Activated T-helper 9 cell treated with anti-CD3 and anti-CD28 coated beads, Interleukin-2, amount 50 U/mL, for 16 hours (primary cell): ENCODE results near the gene FDX1.

ENCODE experiments used
- DNase-seq: peaks from one replicate; pipeline ENCODE4 v3.0.0-alpha.2; 2020; ENCODE audit warnings: low read depth

The FDX1 gene

DNA sequence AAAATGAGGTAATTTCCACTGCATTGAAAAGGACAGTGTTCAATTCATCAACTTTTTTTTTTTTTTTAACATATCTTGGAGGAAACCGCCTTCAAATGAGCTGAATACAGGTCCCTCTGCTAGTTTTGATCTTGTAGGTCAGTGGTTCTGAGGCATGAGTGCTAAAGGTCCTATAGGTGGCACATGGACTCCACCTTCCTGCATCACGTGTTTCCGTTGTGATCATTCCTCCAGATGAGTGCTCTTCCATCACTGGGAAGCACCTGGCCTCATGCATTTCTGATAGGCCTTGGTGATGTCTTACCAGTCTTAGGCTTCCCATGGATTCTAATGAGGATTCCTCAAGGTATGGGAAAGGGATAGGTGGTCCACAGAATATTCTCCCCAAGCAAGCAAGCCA, 37.8 kb downstream of the FDX1 start:
- no peak for DNase-seq

- DNase-seq, result no peak
Measured at GRCh38 chr11:110468121-110468520, 38.4 kb downstream of the FDX1 start.

DNA sequence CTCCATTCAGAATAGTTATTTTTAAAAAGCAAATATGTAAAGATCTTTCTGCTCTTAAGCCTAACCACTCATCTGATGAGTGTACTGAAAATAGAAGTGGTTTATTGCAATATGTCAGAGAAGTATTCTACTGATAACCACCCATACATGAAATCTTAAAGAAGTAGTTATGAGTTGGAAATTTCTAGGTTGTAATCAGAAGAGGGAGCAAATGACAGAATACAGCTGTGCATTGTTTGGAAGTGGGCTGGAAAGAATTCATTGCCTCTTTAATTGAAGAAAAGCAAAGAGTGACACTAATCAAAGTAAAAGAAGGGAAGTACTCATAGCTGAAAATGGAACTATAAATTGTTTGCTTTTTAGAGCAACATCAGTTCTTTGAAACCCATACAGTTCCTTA, 39.4 kb downstream of the FDX1 start:
- DNase-seq, result no peak

- DNase-seq, result no peak
Measured at GRCh38 chr11:110470716-110471115, 41.0 kb downstream of the FDX1 start.

DNA sequence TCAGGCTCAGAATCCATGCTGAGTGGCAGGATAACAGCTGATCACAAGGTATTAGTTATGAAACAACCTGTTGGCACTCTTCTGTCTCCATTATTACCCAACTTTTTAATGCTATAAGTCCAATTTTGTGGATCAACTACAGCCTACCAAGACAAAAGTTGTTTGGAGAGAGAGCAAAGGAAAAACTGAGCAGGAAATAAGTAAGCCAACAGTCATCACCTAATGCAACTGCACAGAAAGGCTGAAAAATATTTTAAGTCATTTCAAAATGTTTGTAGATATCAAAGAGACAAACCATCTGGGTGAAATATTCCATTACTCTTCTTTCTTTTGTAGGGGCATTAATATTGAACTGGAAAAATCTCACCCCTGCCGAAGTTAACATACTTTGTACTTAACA, 41.6 kb downstream of the FDX1 start:
- DNase-seq, result no peak

DNA sequence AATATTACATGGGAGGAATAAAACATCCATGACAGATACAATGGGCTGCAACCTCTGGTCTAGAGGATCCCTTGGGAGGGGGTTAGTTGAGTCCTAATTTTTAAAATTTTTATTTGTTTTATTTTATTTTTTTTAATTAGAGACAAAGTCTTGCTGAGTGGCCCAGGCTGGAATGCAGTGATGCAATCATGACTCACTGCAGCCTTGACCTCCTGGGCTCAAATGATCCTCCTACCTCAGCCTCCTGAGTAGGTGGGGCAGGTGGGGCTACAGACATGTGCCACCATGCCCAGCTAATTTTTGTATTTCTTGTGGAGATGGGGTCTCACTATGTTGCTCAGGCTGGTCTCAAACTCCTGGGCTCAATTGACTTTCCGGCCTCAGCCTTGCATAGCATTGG, 43.1 kb downstream of the FDX1 start:
- DNase-seq, result no peak

DNA sequence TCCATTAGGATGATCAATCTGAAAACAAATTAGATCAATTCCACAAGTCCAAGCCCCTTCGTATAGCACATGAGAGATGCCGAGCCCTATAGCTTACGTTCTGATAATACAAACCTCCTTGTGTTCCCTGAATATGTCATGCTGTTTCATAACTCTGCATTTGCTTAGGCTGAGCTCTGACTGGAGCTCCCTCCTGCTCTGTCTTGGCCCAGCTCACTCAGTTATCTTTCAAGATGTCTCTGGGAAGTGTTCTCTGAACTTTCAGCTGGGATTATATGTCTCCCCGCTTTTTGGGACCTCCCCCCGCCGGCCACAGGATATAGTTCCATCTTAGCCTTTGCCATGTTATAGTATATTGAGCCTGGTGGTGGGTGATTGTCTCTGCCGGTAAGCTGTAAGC, 44.0 kb downstream of the FDX1 start:
- DNase-seq, result no peak

GRCh38 chr11:110474578-110474977, 44.8 kb downstream of the FDX1 start:
- no peak for DNase-seq

DNA sequence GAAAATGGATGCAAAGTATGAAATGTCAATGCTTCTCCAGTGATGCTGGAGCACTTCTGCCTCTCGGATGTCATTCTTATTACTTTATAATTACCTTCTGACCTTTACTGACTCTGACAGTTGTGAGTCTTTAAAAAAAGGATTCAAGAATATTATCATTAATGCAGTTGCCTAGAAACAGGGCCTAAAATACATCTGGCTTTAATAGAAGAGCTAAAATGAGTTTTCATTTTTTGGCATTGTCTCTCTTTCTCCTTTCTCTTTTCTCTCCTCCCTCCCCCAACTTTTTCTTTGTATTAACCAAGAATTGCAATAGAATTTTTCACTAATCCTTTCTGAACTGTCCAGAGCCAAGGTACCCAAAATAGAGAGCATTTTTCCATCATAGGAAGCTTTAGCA, 45.9 kb downstream of the FDX1 start:
- DNase-seq, result no peak

GRCh38 chr11:110478410-110478809, 48.7 kb downstream of the FDX1 start:
- DNase-seq, result no peak

DNA sequence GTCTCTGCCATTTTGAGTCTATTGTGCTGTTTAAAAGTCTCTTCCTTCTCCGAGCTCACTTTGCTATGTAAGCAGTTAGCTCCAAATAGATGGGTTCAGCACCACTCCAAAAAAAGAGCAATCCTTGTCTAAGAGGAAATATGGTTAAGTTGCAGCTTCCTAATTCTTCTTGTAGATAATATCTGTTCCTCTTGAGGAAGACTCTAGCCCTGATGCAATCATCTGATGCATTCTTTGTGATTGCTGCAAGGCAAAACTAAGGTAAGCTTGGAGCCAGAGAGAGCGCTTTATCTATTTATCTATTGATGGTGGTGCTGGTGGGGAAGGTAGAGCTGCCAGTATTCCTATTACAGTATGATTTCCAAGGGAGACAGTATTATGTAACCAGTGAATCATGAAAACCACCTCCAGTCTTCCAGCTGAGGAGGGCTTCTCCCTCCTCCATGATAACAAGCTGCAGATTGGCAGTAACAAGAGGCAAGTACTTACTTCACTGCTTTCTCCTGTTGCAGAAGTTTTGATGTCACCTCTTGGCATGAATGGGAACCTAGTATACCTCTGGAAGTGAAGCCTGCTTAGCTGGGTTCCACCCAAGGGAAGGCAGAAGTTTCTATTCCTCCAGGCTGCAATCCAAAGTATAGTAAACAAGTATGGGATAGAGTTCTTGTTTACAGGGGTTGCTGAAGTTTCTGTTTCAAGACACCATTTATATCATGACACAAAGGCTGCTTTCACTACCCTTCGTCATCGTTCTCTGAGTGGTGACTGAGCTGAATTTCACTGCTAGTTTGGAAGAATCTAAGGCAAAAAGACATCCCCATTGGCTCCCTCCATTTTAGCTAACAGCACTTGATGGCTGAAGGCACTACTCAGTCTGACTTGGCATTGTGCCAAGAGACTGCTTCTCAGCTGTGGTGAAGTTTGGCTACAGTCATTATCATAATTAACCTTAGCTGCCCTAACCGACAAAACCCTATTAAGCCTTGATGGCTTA, 49.7 kb downstream of the FDX1 start:
- no peak for DNase-seq

DNA sequence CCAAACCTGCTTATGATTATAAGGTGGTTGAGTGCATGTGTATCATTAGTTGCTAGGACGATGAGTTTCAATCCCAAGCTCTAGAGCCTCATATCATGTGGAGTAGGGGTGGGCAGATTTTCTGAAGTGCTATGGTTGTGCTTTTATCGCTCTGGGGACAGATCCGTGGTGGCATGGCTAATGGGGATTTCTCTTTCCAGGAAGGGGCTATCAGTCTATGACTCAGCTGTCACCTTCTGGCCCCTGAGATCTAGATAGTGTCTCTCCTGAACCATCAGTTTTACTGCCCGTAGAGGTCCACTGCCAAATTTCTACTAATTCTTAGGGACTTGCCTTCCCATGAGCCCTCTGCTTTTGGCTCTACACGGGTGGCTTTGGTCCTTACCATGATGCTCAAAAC, 51.8 kb downstream of the FDX1 start:
- DNase-seq, result no peak

DNA sequence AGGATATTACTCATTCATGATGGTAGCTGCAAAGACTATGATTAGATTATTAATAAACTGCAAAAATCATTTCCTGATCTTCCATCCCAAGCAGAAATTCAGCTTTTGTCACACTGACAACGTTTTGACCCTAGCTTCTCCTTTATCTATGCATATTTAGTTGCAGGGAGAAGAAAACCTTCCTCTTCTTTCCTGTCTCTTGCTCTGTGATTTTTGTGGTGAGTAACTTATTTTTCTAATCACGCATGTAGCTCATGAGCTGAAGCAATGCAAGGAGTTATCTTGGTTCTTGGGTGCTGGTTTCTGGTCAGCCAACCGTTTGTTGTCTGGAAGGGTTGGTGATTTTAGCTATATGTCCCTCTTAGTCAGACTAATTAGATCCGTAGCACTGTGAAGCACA, 56.4 kb downstream of the FDX1 start:
- DNase-seq, result no peak

GRCh38 chr11:110488446-110488845, 58.7 kb downstream of the FDX1 start:
- no peak for DNase-seq

- no peak for DNase-seq
Measured at GRCh38 chr11:110490886-110491285, 61.1 kb downstream of the FDX1 start.

- no peak for DNase-seq
Measured at GRCh38 chr11:110491577-110492320, 62.0 kb downstream of the FDX1 start.

DNA sequence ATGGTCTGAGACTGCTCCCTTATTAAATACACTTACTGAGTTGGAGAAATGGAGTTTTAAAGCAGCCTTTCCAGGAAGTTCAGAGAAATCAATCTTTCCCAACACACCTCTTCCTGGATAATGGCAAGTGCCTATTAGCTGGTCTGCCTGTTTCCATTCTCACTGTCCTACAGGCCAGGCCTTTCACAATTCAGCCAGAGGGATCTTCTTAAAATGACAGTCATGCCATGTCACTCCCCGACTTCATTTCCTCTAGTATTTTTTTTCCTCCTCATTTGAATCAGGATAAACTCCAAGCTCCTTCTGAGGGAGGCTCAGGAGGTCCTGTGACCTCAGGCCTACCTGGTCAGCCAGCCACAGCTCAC, 62.6 kb downstream of the FDX1 start:
- DNase-seq, result no peak

- DNase-seq, result no peak
Measured at GRCh38 chr11:110493346-110493745, 63.6 kb downstream of the FDX1 start.

GRCh38 chr11:110497231-110497978, 67.7 kb downstream of the FDX1 start:
- DNase-seq, result no peak

- DNase-seq, result no peak
Measured at GRCh38 chr11:110501428-110501827, 71.7 kb downstream of the FDX1 start.

GRCh38 chr11:110505528-110506284, 76.0 kb downstream of the FDX1 start:
- no peak for DNase-seq

- no peak for DNase-seq
Measured at GRCh38 chr11:110507328-110507727, 77.6 kb downstream of the FDX1 start.
